Nucleus accumbens (tissue), 56 donors: ENCODE data around the gene PXK.
"Not testable (repeated sequence)": the region's sequence is repeated elsewhere in the genome, so short reads cannot be mapped to it uniquely, and the experiment has no call there.

Experiments
- DNase-seq, 56 donors: peaks; one replicate each; lab custom pipeline; 2025; lab: John Stamatoyannopoulos, UW

Gene PXK

DNA sequence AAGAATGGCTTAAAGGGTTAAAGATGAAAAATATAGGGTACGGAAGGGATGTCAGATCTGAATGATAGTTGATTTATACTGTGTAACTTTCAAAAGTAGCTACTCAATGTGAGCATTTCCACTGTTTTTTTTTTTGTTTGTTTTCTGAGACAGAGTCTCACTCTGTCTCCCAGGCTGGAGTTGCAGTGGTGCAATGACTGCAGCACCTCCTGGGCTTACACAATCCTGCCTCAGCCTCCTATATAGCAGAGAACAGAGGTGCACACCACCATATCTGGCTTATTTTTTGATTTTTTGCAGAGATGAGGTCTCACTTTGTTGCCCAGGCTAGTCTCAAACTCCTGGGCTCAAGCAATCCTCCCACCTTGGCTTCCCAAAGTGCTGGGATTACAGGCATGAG, 9.9 kb upstream of the PXK start:
- DNase-seq: no peak

DNA sequence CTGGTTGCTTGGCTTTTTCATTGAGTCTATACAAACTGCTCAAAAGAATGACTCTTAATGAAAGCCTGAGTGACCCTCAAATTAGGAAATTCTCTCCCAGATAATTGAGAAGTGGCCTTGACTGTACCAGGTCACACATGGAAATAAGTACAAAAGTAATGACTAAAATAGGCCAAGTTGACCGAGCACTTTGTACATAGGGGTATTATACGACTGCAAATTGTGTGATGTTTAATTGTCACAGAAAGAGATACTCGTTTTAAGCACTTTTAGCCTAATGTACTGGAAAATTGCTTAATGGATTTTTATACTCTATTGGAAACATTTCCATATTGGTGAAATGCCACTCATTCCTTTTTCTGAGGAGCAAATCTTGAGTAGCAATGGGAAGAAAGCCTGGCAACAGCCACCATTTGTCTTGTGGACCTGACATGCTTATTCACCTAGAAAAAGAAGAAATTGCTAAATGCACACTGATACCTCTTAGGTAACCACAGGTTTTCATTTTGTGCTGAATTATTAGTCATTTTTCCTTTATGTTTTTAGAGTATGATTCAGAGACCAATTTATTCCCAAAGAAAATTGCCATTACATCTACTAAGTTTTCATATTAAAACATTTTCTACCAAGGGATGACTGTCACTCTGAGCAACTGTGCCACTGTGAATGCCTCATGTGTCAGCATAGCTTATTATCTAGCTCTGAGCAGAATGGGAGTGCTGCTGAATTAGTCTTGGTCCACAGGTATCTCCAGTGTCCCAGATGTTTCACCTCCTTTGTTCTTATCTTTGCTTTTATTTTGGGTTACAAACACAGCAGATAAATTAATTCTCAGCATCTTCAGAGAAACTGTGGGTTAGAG, 8.9 kb upstream of the PXK start:
- peak in 3 of 56 donors; percentile 12 to 45 (median 14) for DNase-seq

DNA sequence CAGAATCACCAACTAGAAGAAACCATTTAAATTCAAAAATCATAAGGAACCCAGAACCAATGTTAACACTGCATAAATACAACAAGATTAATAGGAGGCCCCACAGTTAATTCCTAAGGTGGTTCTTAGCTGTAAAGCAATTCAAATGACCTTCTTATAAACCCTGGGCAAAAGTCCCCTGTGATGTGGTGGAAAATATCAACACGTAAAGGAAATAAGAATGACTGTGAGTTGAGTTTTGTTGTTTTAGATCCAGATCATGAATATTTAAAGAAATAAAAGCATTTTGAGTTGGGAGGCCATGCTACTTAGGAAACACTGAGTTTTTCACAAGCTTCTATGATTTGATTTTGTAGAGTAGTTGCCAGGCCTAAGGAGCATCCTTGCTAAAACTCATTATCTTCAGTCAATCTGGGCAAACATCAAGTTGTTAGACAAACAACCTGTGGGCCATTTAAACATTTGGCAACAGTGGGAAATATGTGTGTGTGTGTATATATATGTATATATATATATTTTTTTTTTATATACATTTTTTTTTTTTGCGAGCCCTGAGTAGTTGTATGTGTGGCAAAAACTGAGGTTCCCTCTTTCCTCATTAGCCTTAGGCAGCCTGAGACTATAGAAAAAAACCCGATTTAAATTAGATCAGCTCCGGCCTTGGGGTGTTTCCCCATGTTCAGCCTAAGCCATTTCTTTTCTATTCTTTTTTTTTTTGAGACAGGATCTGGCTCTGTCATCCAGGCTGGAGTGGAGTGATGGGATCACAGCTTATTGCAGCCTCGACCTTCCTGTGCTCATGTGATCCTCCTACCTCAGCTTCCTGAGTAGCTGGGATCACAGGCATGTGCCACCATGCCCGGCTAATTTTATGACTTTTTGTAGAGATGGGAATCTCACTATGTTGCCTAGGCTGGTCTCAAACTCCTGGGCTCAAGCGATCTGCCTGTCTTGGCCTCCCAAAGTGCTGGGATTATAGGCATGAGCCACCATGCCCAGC, 8.0 kb upstream of the PXK start:
- DNase-seq: no peak

DNA sequence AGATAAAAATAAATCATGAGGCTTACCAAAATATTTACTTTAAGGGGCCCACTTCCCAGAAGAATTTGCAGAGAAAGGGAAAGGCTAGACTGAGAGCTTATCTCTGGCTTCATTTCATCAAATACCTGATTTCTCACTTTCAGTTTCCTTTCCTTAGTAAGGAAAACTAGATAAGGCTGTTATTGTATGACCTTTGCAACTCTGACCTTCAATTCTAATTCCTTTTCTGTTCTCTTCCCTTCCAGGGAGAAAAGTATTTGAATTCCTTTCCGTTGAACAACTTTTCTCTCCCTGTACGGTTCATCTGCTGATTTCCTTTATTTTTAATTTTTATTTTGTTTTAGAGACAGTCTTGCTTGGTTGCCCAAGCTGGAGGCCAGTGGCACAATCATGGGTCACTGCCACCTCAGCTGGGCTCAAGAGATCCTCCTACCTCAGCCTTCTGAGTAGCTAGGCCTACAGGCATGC, 7.1 kb upstream of the PXK start:
- DNase-seq: no peak

DNA sequence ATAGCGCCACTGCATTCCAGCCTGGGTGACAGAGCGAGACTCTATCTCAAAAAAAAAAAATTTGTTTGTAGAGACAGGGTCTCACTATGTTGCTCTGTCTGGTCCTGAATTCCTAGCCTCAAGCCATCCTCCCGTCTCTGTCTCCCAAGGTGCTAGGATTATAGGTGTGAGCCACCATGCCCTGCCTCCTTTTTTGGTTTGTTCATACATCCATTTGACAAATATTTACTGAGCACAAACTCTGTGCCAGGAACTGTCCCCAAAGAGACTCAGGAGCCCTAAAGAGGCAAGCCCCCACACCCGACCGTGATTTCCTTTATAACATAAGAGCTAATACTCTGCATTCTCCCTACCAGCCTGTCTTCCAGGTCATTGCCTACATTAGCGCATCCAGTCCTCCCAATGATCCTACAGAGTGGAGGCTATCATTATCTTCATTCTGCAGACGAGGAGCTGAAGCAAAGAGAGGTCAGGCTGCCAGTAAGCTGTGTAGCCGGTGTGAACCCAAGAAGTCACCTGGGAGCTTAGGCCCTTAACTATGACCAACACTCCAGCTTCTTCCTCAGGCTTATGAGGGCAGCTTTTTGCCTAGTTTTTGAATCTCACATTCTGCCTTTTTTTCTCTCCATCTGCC, 6.3 kb upstream of the PXK start:
- DNase-seq: no peak

GRCh38 chr3:58329150-58329921, 3.4 kb upstream of the PXK start:
- DNase-seq: no peak

DNA sequence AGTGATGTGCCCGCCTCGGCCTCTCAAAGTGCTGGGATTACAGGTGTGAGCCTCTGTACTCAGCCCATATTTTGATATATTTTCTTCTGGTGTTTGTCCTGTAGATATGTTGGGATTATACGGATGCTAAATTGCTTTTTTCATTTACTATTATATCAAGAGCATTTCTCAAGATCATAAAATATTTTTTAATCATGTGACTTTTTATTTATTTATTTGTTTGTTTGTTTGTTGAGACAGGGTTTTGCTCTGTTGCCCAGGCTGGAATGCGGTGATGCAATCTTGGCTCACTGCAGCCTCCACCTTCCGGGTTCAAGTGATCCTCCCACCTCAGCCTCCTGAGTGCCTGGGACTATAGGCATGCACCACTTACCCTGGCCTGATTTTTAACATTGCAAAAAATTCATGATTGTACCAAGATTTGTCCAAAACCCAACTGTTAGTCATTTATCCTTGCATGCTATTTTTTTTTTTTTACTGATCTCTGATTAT, 2.7 kb upstream of the PXK start:
- no peak for DNase-seq

GRCh38 chr3:58331593-58332152, 1.0 kb upstream of the PXK start:
- no peak for DNase-seq

GRCh38 chr3:58333206-58334012, 717 bp downstream of the PXK start:
- DNase-seq: peak in 34 of 56 donors; percentile 4 to 59 (median 28)

- peak in 21 of 56 donors; percentile 2 to 64 (median 21) for DNase-seq
Observed at GRCh38 chr3:58334013-58334321, 1.3 kb downstream of the PXK start.

DNA sequence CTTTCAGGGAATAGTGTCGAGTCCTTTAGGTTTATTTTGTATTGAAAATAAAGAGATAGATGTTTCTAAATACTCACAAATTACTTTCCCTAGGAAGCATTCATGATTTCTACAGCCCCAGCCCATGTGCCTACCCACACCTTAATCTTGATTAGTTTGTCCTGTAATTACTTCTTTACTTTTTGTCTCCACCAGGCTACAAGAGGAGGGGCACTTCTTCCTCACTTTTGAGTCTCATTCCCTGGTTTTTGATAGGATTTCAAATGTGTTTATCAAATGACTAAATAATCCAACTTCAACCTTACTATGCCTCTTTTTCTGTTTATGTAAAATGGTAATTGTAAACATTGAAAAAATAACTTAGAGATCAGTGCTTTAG, 1.8 kb downstream of the PXK start:
- DNase-seq: no peak

DNA sequence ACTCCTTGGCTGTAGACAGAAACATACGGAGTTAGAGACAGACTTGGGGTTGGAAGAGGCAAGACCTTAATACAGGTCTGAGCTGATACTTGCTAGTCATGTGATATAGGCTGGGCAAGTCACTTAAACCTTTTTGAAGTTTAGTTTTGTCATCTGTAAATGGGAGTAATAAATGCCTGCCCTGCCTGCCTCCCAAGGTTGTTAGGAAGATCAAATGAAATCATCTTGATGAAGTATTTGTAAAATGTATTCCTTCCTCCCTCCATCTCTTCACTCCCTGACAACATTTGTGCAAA, 2.9 kb downstream of the PXK start:
- no peak for DNase-seq

DNA sequence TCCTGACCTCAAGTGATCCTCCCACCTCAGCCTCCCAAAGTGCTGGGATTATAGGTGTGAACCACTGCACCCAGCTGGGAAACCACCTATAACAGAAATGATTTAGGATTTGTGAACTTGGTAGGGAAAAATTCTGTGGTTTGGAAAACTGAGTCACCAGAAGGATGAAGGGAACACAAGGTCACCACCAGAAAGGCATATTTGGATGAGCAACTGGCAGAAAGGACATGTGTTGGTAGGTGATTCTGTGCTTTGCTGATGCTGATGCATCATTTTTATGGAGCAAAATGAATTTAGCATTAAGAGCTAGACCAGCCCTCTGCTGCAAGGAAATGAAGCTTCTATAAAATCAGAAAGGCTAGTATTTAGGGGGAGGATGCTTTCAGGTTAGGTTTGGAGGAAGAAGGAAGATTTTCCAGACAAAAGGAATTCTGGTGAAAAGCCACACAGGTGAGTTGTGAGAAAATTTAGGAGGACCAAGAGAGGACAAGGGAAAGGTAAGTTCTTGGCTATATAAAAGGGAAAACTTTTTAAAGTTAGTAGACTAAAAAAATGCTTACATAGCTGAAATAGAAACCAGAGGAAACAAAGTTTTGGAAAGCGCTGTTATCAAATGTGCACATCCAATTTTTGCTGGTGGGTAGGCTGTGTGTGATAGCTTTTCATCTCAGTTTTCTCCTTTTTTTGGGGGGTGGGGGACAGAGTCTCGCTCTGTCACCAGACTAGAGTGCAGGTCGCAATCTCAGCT, 3.6 kb downstream of the PXK start:
- DNase-seq: no peak

- no peak for DNase-seq
Observed at GRCh38 chr3:58337190-58337589, 4.5 kb downstream of the PXK start.

- not testable (repeated sequence) for DNase-seq
Observed at GRCh38 chr3:58339146-58339545, 6.5 kb downstream of the PXK start.

- no peak for DNase-seq
Observed at GRCh38 chr3:58340594-58341244, 8.0 kb downstream of the PXK start.

DNA sequence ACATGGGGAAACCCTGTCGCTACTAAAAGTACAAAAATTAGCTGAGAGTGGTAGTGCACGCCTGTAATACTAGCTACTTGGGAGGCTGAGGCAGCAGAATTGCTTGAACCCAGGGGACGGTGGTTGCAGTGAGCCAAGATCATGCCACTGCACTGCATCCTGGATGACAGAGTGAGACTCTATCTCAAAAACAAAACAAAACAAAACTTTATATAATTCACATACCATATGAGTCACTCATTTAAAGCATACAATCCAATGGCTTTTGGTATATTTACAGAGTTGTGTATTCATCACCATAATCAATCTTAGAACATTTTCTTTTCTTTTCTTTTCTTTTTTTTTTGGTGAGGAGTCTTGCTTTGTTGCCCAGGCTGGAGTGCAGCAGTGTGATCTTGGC, 8.7 kb downstream of the PXK start:
- no peak for DNase-seq

DNA sequence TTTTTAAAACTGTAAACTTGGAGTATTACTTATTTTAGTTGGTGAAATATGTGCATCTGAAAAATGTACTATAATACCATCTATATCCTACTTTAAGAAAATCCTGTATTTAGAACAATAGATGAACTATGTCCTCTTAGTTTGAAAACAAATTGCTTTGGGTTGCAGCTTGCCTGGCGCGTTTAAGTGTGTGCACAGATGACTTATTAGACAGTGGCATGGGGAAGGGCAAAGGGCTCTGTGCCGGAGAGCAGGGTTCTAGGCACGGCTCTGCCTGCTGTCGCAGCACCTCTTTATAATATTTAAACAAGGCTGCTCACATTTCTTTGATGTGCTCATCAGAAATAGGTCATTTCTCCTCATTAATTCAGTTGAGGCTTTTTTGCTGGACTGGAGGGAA, 10.0 kb downstream of the PXK start:
- peak in 6 of 56 donors; percentile 2 to 30 (median 10) for DNase-seq
